DND-41 (cell line): ENCODE data around the gene CDK7.

ENCODE experiments used
- CTCF ChIP-seq: IDR thresholded peaks from 2 replicates; pipeline ENCODE4 v1.5.1; 2012; ENCODE audit warnings: borderline replicate concordance, low read length, moderate library complexity, mild to moderate bottlenecking; ENCODE audit not compliant: poor library complexity, severe bottlenecking; ENCODE audit errors: extremely low read depth
- EZH2 ChIP-seq: IDR thresholded peaks from 3 replicates; pipeline ENCODE4 v1.6.1; 2012; ENCODE audit warnings: borderline replicate concordance, low read depth, mild to moderate bottlenecking, moderate library complexity, low read length, inconsistent platforms; ENCODE audit not compliant: severe bottlenecking

GRCh38 chr5:69317391-69317790, 82.7 kb downstream of the CDK7 start:
- no peak for TF ChIP-seq EZH2
- no peak for TF ChIP-seq CTCF
